ENCODE results near the gene GPSM1.
"Not testable (repeated sequence)": the region's sequence is repeated elsewhere in the genome, so short reads cannot be mapped to it uniquely, and the experiment has no call there.

Gene GPSM1

DNA sequence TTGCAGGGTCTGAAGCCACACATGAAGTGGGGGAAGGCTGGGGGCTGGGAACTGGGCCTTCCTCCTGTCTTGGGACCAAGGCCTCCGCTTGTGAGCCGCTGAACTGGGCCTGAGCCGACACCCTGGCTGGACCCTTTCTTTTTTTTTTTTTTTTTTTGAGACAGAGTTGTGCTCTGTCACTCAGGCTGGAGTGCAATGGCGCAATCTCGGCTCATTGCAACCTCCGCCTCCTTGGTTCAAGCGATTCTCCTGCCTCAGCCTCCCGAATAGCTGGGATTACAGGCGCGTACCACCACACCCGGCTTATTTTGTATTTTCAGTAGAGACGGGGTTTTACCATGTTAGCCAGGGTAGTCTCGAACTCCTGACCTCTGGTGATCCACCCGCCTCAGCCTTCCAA, 8.1 kb upstream of the GPSM1 start:
- not testable (repeated sequence) for DNase-seq

- not testable (repeated sequence) for DNase-seq
These were observed 7.4 kb upstream of the GPSM1 start for GRCh38 chr9:136319955-136320354.

DNA sequence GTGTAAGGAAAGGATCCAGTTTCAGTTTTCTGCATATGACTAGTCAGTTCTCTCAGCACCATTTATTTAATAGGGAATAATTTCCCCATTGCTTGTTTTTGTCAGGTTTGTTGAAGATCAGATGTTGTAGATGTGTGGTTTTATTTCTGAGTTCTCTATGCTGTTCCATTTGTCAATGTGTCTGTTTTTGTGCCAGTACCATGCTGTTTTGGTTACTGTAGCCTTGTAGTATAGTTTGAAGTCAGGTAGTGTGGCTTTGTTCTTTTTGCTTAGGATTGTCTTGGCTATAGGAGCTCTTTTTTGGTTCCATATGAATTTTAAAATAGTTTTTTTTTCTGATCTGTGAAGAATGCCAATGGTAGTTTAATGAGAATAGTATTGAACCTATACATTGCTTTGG, 6.4 kb upstream of the GPSM1 start:
- DNase-seq, result not testable (repeated sequence)

DNA sequence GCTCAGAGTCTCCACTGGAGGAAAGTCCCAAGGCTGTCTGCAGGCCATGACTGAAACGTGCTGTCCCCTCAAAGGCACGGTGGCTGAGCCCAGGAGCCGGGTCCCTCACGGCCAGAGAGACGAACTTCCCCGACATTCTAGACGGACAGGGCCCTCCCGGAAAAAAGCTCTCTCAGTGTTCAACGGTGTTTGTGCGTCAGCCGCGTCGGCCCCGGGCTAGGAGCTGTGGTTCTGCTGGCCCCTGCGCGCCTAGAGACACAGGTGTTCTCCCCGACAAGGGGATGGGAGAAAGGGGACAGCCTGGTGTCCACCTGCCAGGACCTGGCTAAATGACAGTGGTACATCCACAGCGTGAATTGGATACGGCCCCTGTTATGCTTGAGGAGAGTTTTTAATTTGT, 5.8 kb upstream of the GPSM1 start:
- DNase-seq, result no peak

- no peak for DNase-seq
These were observed 4.5 kb upstream of the GPSM1 start for GRCh38 chr9:136322756-136323330.

DNA sequence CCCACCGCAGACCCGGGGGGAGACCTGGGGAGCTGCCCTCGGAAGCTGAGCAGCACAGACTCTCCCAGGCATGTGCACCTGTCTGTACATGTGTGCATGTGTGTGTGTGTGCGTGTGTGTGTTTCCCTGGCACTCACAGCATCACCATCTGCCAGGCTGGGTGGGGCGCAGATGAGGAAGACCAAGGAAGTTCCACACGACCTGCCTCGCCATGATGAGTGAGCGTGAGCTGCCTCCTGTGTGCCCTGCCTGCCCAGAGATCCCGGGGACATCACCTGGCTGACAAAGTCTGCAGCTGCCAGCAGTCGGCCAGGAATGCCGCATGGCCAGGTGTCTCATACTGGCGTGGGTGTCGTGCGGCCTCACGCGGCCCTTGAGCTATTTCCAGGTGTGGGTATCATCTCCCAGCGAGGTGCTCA, 4.0 kb upstream of the GPSM1 start:
- no peak for DNase-seq

- no peak for DNase-seq
These were observed 2.6 kb upstream of the GPSM1 start for GRCh38 chr9:136324501-136325300.

- no peak for DNase-seq
These were observed 2.0 kb upstream of the GPSM1 start for GRCh38 chr9:136325358-136325757.

GRCh38 chr9:136326061-136326760, 1.1 kb upstream of the GPSM1 start:
- DNase-seq, result no peak

- DNase-seq, result no peak
These were observed 507 bp upstream of the GPSM1 start for GRCh38 chr9:136326761-136327303.

- DNase-seq, result no peak
These were observed 777 bp downstream of the GPSM1 start for GRCh38 chr9:136328011-136328621.

DNA sequence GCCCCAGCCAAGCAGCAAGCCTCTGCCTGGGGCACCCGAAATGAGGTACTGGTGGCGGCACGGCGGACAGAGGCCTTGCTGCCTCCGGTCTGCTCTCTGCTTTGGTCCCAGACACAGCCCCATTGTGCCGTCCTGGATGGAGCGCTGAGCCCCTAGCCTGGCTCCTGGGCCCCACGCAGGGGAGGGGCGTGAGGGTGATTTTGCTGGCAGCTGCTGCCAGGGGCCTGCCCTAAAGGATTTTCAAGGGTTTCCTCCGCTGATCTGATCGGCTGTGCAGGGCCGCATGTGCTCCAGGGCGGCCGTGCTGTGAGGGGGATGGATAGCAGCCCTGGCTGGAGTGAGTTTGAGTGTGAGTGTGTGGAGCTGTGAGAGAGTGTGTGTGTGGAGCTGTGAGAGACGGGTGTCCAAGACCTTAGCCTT, 1.3 kb downstream of the GPSM1 start:
- DNase-seq, result no peak

DNA sequence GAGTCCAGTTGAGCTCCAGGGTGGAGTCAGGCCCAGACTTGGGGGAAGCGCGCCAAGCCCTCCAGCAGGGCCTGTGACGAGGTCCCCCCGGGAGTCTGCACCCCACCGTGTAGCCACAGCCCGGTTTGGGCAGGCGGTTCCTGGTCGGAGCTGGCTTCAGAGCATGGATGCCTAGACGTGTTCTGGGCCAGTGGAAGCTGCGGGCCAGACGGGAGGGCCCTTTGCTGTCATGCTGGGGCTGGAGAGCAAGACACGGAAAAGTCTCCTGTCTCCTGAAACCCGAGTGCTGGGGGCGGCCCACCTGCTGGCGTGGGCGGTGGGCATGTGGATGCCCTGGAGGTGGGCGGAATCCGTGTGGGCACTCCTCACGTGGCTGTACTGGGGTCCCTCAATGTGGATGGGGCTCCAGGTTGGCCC, 1.9 kb downstream of the GPSM1 start:
- no peak for DNase-seq

- no peak for DNase-seq
These were observed 2.5 kb downstream of the GPSM1 start for GRCh38 chr9:136329636-136330405.

GRCh38 chr9:136330406-136330990, 3.2 kb downstream of the GPSM1 start:
- no peak for DNase-seq

DNA sequence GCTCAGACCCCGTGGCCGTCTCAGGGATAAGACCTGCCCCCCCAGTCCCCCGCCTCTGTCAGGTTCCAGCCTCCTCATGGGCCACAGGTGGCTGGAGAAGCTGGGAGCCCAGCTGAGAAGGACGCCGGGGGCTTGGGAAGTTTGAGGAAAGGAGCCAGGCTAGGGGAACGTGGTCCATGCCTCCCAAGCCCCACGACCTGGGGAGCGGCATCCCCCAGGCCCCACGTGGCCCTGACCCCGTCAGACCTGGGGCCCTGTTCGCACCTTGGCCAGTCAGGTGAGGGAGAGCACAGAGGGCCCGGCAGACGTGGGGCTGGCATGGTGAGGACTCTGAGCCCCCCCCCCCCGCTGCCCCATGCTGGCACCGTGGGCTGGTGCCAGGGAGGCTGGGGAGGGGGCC, 3.7 kb downstream of the GPSM1 start:
- DNase-seq, result no peak

GRCh38 chr9:136331556-136332481, 4.5 kb downstream of the GPSM1 start:
- DNase-seq, result no peak

DNA sequence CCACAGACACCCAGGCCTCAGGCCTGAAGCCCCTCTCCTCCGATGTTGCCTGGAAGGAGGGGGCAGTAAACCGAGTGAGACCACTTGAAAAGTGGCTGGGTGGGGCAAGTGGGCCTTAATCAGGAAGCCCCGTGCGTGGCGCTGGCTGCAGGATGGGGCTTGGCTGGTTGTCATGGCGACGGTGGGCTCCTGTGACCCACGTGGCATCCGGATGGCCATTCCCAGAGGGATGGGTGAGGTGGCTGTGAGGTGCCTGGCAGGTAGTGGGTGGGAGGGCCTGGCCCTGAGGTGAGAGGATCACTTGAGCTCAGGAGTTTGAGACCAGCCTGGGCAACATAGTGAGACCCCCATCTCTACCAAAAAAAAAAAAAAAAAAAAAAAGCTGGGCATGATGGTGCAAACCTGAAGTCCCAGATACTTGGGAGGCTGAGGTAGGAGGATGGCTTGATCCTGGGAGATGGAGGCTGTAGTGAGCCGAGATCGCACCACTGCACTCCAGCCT, 5.2 kb downstream of the GPSM1 start:
- DNase-seq, result no peak

DNA sequence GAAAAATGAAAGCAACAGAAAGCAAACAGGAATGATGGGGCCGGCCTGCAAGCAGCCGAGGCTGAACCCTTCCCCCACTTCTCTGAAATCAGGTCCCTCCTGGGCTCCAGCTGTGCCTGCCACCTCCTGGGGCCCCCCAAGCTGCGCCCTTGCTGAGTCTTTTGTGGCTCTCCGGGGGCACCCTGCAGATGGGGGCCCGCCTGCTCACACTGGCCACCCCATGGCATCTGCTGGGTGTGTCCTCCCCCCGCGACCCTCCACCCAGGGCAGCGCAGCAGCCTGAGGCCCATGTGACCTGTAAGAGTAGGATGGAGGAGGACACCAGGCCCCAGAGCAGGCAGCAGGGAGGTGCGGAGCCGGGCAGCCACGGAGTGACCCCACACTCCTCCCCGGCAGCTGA, 5.7 kb downstream of the GPSM1 start:
- no peak for DNase-seq

DNA sequence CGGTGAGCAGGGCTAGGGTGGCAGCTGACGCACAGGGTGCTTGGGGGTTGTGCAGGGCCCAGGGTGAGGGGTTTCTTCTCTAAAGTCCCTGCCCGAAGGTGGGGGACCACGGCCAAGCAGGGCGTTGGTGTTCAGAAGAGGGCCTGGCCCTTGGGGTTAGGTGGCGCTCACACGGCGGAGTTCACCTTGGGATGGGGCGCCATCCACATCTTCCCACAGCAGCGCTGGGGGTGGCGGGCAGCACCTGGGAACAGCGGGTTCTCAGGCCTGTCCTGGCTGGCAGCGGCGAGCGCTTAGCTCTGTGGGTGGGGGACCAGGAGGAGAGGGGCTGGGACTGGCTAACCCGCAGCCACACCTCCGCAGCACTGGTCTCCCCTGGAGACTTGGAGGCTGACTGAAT, 6.1 kb downstream of the GPSM1 start:
- DNase-seq, result no peak

DNA sequence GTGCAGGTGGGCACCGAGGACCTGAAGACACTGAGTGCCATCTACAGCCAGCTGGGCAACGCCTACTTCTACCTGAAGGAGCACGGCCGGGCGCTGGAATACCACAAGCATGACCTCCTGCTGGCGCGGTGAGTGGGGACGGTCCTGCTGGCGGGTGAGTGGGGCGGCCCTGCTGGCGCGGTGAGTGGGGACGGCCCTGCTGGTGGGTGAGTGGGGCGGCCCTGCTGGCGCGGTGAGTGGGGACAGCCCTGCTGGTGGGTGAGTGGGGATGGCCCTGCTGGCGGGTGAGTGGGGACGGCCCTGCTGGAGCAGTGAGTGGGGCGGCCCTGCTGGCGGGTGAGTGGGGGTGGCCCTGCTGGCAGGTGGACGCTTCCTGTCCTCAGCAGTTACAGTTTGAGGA, 7.2 kb downstream of the GPSM1 start:
- no peak for DNase-seq

All from inflammatory macrophage treated with lipopolysaccharide for 4 hours (primary cell).